GM18858 (cell line): Measurements from ENCODE around the gene FZR1.
A peak's percentile ranks its signal among the peaks of the same experiment; 100 is the strongest.
"Not testable (repeated sequence)": the region's sequence is repeated elsewhere in the genome, so short reads cannot be mapped to it uniquely, and the experiment has no call there.

ENCODE experiments used
- ATAC-seq: cut with Tn5 transposase; IDR thresholded peaks from one replicate; pipeline ENCODE4 v1.9.1; 2021; ENCODE audit not compliant: unreplicated experiment

The FZR1 gene

GRCh38 chr19:3544058-3544376, 37.9 kb downstream of the FZR1 start:
- no peak for ATAC-seq

- ATAC-seq = no peak
These were observed 38.9 kb downstream of the FZR1 start for GRCh38 chr19:3544742-3545668.

- ATAC-seq = no peak
These were observed 39.5 kb downstream of the FZR1 start for GRCh38 chr19:3545669-3546034.

GRCh38 chr19:3546119-3546518, 40.0 kb downstream of the FZR1 start:
- no peak for ATAC-seq

- ATAC-seq = no peak
These were observed 41.2 kb downstream of the FZR1 start for GRCh38 chr19:3547301-3547731.

- ATAC-seq = no peak
These were observed 41.7 kb downstream of the FZR1 start for GRCh38 chr19:3547767-3548282.

GRCh38 chr19:3548606-3549005, 42.5 kb downstream of the FZR1 start:
- no peak for ATAC-seq

- ATAC-seq = no peak
These were observed 43.7 kb downstream of the FZR1 start for GRCh38 chr19:3549816-3550215.

- ATAC-seq = no peak
These were observed 45.1 kb downstream of the FZR1 start for GRCh38 chr19:3550947-3551791.

GRCh38 chr19:3551792-3552095, 45.6 kb downstream of the FZR1 start:
- no peak for ATAC-seq

- no peak for ATAC-seq
These were observed 48.4 kb downstream of the FZR1 start for GRCh38 chr19:3554254-3555083.

GRCh38 chr19:3555653-3556422, 49.7 kb downstream of the FZR1 start:
- ATAC-seq = no peak

- ATAC-seq = no peak
These were observed 50.4 kb downstream of the FZR1 start for GRCh38 chr19:3556423-3556977.

- peak; percentile 15 for ATAC-seq
These were observed 50.9 kb downstream of the FZR1 start for GRCh38 chr19:3556978-3557460.

- peak; percentile 62 for ATAC-seq
These were observed 51.5 kb downstream of the FZR1 start, which contains the start of gene MFSD12 for GRCh38 chr19:3557461-3558248. MFSD12 (minus strand) TSS chr19:3557586; CDS start chr19:3557403, 183 bp downstream.

GRCh38 chr19:3563709-3564524, 57.8 kb downstream of the FZR1 start:
- ATAC-seq = no peak

- no peak for ATAC-seq
These were observed 59.0 kb downstream of the FZR1 start for GRCh38 chr19:3565139-3565538.

- ATAC-seq = not testable (repeated sequence)
These were observed 63.9 kb downstream of the FZR1 start for GRCh38 chr19:3570042-3570441.
